22Rv1 (cell line): ENCODE results near the gene FHIT.

Experiments
- CTCF ChIP-seq: fragments of 450-650 bp; IDR thresholded peaks from 2 replicates; pipeline ENCODE4 v1.5.1; 2017; ENCODE audit warnings: mild to moderate bottlenecking
- ZFX ChIP-seq: fragments of 450-650 bp; IDR thresholded peaks from 2 replicates; pipeline ENCODE4 v1.6.1; 2017; ENCODE audit warnings: antibody characterized with exemption, borderline replicate concordance

GRCh38 chr3:60757724-60758123, 493.5 kb downstream of the FHIT start:
- TF ChIP-seq CTCF (no peak), ZFX (no peak)
